GM12878 (cell line): ENCODE data around the gene ASIC2.

Experiments used
- CEBPB ChIP-seq, 2 experiments: fragments of 150-350 bp in 1 of 2; IDR thresholded peaks; 2 replicates each; pipeline ENCODE4 v1.6.1; 2012 to 2014; ENCODE audit warnings: low read depth in 2 of 2, low read length in 2 of 2, borderline replicate concordance in 1 of 2, inconsistent platforms in 1 of 2
- CTCF ChIP-seq, 3 experiments: IDR thresholded peaks in 2 of 3; conservative IDR thresholded peaks in 1 of 3; 2 replicates each; pipeline ENCODE4 v1.5.1; 2011; ENCODE audit warnings: low read depth in 3 of 3, low read length in 3 of 3, mild to moderate bottlenecking in 3 of 3, control low read depth in 2 of 3, moderate library complexity in 2 of 3, inconsistent platforms in 1 of 3, mixed read lengths in 1 of 3; ENCODE audit not compliant: control insufficient read depth in 2 of 3, insufficient read depth in 1 of 3; ENCODE audit errors: extremely low read depth in 1 of 3
- EED ChIP-seq: sonication (generic); IDR thresholded peaks from 2 replicates; pipeline ENCODE4 v1.6.1; 2016; ENCODE audit warnings: antibody characterized with exemption, low read depth
- EP300 ChIP-seq, 2 experiments: fragments of 150-350 bp in 1 of 2; IDR thresholded peaks; 2 replicates each; pipeline ENCODE4 v1.6.1; 2011 to 2012; ENCODE audit warnings: low read depth in 2 of 2, low read length in 2 of 2, borderline replicate concordance in 1 of 2, improper control_type of control experiment in 1 of 2, inconsistent platforms in 1 of 2; ENCODE audit not compliant: control insufficient read depth in 1 of 2
- NFYB ChIP-seq: IDR thresholded peaks from 2 replicates; pipeline ENCODE4 v1.6.1; 2011; ENCODE audit warnings: low read depth, mild to moderate bottlenecking, low read length, improper control_type of control experiment, moderate library complexity; ENCODE audit not compliant: insufficient read depth
- POLR2A ChIP-seq: IDR thresholded peaks from 2 replicates; pipeline ENCODE4 v1.6.1; 2011; ENCODE audit warnings: low read depth, mild to moderate bottlenecking, low read length
- SIX5 ChIP-seq: IDR thresholded peaks from 2 replicates; pipeline ENCODE4 v1.6.1; 2011; ENCODE audit warnings: mild to moderate bottlenecking, low read depth, low read length, moderate library complexity; ENCODE audit not compliant: severe bottlenecking
- TARDBP ChIP-seq: IDR thresholded peaks from 2 replicates; pipeline ENCODE4 v1.6.1; 2016; ENCODE audit warnings: borderline replicate concordance

- TF ChIP-seq CTCF (IDR thresholded peaks at IDR 0.05 in 2 of 3, conservative IDR thresholded peaks at IDR 0.05 in 1 of 3; ENCODE audit: control insufficient read depth in 2 of 3, extremely low read depth in 1 of 3, insufficient read depth in 1 of 3, low read depth in 3 of 3, low read length in 3 of 3) (no peak), NFYB (no peak), CEBPB (IDR thresholded peaks at IDR 0.05; ENCODE audit: borderline replicate concordance in 1 of 2, low read depth in 2 of 2, low read length in 2 of 2) (no peak), TARDBP (no peak), EP300 (IDR thresholded peaks at IDR 0.05; ENCODE audit: borderline replicate concordance in 1 of 2, control insufficient read depth in 1 of 2, low read depth in 2 of 2, low read length in 2 of 2) (no peak), SIX5 (no peak), EED (no peak), POLR2A (no peak)
Observed at GRCh38 chr17:33324736-33325135, 31.6 kb upstream of the ASIC2 start.
